Stimulated activated CD4-positive, alpha-beta T cell treated with anti-CD3 and anti-CD28 coated beads, Interleukin-2, amount 100 ng/mL, for 4 hours (primary cell): ENCODE measurements around the gene SDF2L1.
"Not testable (repeated sequence)": the region's sequence is repeated elsewhere in the genome, so short reads cannot be mapped to it uniquely, and the experiment has no call there.

Experiments used
- DNase-seq: peaks from one replicate; pipeline ENCODE4 v3.0.0-alpha.2; 2020; ENCODE audit warnings: low read depth

The SDF2L1 gene

DNA sequence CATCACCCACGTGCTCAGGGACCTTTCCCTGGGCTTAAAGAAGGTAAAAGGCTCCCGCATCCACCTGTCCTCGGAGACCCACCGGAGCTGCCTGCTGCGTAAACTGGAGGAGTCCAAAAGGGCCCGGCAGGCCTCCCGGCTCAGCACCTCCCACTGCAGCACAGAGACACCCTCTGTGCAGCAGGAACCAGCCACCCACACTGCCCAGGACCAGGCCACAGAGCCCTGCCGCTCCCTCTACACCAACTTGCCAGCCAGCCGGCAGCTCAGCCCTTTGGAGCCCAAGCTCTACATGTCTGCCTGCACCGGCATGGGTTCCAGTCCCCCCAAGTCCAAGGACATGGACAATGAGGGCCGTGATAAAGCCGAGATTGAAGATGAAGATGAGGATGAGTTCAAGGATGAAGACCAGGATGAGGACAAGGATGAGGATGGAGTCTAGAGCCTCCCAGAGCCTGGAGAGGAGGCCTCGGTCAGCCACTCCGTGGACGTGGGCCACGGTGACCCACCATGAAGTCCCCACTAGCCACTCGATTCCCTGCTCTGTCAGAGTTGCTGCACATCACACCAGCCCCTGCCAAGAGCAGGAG lies 5.4 kb upstream of the SDF2L1 start:
- no peak for DNase-seq

DNA sequence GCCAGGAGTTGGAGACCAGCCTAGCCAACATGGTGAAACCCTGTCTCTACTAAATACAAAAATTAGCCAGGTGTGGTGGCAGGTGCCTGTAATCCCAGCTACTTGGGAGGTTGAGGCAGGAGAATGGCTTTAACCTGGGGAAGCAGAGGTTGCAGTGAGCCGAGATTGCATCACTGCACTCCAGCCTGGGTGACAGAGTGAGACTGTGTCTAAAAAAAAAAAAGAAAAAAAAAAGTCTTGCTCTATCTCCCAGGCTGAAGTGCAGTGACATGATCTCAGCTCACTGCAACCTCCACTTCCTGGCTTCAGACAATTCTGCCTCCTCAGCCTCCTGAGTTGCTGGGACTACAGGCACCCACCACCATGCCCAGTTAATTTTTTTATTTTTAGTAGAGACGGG lies 4.7 kb upstream of the SDF2L1 start:
- not testable (repeated sequence) for DNase-seq

DNA sequence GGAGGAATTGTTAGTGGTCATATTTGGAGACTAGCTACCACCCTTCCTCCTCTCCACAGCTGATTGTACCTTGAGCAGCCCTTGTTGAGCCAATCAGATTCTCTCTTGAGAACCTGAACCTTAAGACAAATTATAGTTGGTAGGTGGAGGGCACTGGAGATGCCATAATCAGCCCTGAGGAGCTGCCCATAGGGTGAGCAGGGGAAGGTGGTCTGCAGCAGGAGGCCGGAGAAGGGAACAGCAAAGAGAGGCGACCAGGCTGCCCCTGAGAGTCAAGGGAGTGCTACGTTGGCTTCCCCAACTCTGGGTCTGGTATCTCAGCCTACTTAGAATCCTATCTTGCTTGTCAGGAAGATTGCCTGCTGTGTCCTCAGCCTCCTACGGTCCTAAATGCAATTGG lies 2.7 kb upstream of the SDF2L1 start:
- no peak for DNase-seq

DNA sequence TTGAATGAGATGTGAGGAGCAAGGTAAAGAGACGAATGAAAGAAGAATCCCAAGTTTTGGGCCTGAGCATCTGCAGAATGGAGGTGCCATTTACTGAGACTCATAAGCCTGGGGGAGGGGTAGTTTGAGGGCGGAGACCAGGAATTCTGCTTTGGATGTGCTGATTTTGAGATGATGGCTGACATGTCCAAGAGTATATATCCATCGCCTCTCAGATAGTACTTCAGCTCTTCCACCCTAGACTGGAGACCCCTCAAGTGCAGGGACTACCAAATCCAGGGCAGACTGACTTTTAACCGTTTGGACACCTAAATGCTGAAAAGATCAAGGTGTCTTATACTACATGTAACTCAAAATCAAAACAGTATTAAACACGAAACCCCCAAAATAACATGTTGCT lies 1.3 kb upstream of the SDF2L1 start:
- DNase-seq, result no peak

DNA sequence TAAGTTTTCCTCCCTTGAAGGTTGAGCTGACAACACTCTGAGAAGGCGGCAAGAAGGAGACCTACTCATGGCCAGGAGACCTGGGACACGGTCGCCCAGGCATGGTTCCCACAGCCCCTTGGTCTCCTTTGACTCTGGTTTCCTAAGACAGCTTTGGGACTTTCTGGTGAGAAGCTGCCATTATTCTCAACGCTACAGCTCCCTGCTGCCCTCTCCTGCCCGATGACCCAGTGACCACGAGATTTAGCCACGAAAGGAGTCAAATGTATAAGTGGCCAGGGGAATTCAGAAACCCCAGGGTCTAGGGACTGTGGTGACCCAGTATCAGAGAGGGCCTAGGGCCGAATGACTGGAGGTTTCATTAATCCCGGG lies 699 bp upstream of the SDF2L1 start:
- no peak for DNase-seq

DNA sequence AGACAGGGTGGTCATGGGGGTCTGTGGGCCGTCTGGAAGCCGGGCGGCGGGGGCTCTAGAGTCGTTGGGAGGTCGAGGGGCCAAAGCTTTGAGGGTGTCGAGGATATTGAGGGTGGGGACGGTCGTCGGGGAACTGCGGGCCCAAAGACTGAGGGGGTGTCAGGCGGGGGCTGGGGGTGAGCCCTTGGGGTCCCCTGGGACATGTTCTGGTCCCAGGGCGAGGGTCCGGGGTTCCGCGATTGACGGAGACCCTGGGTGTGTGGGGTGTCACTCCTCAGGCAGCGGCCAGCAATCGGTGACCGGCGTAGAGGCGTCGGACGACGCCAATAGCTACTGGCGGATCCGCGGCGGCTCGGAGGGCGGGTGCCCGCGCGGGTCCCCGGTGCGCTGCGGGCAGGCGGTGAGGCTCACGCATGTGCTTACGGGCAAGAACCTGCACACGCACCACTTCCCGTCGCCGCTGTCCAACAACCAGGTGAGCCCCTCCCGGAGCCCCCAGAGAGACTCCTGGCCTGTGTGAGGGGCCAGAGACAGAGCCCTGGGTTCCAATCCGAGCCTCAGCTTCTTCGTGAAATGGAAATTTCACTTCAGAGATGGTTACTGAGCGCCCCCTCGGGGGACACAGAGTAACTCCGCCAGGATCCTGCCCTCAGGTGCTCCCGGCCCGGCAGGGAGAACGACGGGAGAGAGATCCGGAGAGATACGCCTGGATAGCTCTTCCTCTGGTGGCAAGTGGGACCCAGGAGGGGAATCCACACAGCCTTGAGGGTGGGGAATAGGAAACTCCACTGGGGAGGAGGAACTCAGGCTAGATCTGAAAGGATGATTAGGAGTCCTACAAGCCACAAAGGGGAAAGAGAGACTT lies 714 bp downstream of the SDF2L1 start:
- peak; percentile 47 for DNase-seq

DNA sequence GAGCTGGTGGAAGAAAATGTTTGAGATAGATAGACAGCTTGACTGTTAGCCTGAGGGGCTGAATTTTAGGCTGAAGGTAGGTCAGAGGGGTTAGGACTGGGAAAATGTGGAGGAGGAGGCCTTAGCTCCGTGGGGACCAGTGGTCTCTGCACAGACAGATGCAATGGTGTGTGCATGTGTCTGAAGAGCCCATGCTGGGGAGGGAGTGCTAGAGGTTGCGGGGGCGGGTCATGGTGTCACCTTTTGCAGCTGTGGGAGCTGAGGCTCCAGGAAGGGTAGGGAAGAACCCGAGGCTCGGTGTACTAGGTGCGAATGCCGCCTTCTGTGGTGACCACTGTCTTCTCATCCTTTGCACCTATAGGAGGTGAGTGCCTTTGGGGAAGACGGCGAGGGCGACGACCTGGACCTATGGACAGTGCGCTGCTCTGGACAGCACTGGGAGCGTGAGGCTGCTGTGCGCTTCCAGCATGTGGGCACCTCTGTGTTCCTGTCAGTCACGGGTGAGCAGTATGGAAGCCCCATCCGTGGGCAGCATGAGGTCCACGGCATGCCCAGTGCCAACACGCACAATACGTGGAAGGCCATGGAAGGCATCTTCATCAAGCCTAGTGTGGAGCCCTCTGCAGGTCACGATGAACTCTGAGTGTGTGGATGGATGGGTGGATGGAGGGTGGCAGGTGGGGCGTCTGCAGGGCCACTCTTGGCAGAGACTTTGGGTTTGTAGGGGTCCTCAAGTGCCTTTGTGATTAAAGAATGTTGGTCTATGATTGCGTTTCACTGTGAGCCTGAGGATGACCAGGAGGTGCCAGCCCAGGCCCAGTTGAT lies 1.6 kb downstream of the SDF2L1 start:
- no peak for DNase-seq

DNA sequence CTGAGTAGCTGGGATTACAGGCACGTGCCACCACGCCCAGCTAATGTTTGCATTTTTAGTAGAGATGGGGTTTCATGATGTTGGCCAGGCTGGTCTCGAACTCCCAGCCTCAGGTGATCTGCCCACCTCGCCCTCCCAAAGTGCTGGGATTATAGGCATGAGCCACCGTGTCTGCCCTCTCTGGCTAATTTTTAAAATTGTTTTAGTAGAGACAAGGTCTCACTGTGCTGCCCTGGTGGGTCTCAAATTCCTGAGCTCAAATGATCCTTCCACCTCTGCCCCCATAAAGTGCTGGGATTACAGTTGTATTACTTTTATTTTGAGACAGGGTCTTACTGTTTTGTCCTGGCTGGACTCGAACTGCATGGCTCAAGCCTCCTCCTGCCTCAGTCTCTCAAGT lies 3.4 kb downstream of the SDF2L1 start:
- not testable (repeated sequence) for DNase-seq

DNA sequence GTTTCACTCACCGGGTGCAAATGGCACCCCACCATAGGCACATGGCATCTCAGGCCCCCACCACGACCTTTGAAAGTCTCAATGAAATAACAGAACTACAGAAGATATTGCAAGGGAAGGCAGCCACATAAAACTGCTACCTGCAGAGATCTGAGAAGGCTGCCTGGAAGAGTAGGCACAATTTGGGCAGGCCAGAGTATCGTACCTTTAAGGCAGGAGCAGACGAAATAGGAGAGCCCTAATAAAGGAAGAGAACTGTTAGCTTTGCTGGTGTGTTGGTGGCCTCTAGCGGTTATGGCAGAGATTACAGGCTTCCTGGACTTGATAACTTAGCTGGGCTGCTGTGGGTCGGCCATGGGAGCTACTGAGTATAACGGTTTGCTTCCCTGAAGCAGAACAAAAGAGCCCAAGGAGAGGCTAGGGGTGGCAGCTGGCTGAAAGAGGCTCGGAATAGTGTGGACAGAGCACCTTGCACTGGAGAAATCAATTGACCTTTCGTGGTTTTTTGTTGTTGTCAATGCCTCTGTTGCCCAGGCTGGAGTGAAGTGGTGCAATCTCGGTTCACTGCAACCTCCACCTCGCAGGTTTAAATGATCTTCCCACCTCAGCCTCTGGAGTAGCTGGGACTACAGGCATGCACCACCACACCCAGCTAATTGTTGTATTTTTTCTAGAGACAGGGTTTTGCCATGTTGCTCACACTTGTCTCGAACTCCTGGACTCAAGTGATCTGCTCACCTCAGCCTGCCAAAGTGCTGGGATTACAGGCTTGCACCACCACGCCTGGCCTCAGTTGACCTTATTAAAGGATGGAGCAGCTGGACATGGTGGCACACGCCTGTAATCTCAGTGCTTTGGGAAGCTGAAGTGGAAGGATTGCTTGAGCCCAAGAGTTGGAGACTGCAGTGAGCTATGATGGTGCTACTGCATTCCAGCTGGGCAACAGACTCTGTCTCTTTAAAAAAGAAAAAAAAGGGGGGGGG lies 4.8 kb downstream of the SDF2L1 start:
- peak; percentile 58 for DNase-seq

DNA sequence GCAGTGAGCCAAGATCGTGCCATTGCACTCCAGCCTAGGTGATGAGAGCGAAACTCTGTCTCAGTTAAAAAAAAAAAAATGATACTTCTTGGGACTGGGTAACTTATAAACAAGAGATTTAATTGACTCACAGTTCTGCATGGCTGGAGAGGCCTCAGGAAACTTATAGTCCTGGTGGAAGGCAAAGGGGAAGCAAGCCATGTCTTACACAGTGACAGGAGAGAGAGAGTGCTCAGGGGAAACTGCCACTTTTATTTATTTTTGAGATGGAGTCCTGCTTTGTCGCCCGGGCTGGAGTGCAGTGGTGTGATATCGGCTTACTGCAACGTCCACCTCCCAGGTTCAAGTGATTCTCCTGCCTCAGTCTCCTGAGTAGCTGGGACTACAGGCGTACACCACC lies 8.2 kb downstream of the SDF2L1 start:
- no peak for DNase-seq

DNA sequence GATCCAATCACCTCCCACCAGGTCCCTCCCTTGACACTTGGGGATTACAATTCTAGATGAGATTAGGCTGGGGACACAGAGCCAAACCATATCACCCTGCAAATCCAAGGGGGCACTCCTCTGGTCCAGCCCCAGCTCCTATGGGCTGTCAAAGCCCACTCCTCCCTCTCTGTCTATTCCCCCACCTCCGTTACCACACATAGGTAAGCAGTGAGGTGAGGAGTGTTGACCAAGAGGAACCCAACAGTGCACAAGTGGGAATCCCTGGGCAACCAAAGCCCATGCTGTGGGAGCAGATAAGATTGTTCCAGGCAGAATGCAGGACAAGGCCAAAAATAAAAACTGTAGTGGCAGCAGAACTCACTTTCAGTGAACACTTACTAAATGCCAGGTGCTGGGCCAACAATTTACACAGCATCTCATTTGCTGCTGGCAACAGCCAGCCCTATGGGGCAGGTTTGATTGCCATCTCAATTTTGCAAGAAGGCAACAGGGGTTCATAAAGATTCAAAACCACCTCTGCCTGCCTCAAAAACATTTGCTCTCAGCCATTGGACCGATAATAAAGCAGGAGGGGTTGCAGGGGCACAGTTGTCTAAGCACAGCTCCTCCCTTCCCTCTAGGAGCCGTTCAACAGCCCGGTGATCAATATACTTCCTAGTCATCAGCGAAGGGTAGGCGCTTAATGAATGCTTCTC lies 8.9 kb downstream of the SDF2L1 start:
- no peak for DNase-seq

DNA sequence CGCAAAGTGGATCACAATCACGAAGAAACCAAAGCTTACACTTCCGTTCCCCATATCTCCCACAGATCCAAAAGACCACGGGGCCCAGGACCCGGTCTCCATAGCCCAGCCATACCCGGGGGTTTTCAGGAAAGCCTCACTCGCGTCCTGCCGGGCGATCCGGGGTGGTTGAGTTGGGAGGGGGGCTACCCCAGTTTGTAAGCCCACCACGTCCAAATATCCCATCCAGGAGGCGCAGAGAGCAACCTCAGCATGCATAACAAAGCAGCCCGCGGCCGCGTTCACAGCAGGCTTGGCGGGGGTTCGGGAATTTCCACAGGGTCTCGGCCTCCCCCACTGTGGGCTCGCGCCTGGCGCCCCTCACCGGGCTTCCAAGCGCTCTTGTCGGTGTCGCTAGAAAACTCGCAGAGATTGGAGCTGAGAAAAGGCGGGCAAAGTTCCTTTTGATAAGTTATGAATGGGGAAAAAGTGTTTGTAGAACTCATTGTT lies 9.5 kb downstream of the SDF2L1 start:
- no peak for DNase-seq

DNA sequence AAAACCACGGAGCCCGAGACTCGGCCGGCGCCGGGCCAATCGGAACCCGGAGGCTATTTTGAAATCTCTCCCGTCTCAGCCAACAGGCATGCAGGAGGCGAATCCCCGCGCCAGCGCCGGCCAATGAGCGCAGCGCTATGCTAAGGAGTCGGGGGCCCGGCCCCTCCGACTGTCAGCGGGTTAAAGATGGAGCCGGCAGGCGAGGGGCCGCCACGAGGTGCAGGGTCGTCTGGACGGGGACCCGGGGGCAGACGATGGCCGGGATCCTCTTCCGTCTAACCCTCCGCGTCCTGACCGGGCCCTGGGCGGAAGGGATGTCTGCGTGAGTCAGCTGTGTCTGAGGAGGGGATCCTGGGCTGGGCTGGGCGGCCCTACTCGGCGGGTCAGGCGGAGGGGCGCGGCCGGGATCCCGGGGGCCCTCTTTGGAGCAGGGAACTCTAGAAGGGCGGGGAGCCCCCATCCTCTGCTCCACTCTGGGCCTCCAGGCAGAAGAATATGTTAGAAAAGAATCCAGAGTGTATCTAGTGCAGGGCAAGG lies 10.0 kb downstream of the SDF2L1 start:
- DNase-seq, result peak; percentile 68

DNA sequence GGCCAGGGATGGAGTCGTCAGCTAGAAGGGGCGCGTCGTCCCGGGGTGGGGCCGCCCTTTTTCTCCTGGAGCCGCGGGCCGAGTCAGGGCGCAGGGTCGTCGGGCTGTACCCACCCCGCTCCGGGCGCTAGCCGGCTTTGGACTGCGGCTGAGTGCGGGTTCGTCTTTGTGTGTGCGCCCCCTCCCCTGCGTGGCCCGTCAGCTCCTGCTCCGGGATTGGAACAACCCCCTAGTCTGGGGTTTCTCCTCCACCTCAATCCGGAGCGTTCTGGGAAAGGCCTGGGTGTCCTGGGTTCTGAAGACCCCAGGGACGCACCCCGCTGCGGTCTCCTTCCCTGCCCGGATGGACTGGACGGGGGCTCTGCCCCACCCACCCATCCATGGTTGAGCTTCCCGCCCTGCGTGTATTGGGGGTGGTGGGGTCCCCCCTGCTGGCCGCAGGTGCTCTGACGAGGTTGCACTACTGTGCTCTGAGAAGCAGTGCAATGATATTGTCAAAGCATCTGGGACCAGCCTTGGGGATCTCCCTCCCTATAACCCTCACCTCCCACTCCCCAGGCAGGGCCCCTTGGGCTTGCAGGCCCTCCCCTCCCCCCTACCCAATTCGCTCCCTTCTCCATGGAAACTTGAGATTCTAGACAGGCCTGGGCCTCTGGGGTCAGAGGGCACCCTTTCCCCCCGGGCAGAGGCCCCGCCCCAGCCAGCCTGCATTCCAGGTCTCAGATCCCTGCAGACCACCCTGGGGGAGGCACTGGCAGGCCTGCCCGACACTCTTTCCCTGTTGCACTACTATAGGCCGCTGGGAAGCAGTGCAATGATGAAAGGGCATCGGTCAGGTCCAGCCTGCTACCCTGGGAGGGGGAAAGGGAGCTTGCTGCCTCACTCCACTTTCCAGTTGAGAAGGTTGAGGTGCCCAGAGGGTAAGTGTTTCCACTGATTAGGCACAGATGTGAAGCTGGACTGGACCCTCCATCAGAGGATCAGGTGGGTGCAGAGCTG lies 10.7 kb downstream of the SDF2L1 start:
- DNase-seq, result no peak

DNA sequence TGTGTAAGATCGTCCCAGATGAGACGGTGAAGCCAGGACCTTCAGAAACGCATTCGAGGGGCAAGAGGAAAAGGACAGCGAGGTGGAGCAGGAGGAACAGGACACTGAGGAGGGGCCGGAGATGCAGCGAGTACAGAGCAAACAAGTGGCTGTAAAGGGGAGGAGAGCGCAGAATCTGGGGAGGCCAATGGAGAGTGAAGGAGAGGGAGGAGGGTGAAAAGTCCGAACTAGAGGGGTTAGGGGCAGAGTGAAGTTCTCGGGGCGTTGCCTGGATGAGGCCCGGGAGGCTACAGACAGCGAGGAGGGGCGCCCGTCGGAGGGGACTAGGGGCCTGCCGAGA lies 14.9 kb downstream of the SDF2L1 start:
- DNase-seq, result no peak

DNA sequence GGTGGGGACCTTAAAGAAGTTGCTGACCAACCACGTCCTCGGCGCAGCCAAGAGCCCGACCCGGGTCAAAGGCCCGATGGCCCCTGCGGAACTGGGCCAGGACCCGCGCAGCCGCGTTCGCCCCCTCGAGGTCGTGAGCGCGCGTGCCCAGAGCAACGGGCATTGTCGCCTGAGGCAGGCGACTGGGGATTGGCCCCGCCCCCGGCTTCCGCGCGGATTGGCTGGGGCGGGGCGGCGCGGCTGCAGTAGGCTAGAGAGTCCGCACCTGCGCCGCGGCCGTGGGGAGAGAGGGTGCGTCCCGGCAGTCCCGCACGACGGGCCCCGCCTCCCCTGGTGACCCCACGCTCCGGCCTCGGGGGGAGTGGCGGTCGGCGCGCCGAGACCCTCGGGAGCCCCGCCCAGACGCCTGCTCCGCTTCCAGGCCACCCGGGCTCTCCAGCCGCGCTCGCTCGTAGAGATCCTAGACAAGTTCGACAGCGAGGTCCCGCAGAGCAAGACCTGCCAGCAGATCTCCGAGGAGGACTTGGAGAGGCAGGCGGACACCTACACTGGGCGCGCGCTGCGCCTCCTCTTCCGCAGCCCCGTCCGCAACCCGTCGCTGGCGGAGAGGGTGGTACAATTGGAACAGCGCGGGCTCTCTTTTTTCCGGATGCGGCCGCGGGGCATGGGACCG lies 15.4 kb downstream of the SDF2L1 start:
- DNase-seq, result peak; percentile 63

DNA sequence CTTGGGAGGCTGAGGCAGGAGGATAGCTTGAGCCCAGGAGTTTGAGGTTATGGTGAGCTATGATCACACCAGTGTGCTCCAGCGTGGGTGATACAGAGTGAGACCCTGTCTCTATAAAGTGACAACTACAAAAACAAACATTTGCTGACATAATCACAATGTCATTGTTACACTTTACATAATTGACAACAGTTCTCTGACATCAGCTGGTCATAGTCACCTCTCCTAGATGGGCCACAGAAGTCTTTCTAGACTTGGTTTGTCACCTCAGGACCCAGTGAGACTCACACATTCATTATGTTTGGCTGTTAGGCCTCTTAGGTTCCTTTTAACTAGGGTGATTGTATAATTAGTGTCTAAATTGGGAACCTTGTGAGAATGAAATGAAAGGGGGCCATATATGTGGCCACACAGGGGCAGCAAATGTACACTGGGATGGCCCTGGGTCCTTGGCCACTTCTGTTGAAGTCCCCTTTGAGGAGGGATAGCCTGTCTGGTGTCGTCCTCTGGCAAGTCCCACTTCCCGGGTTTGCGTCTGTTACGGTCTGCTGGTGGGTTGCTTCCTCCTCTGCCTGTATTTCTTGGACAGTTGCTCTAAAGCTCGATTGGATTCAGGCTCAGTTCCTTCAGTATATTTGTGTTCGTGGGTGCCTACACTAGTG lies 17.9 kb downstream of the SDF2L1 start:
- no peak for DNase-seq

DNA sequence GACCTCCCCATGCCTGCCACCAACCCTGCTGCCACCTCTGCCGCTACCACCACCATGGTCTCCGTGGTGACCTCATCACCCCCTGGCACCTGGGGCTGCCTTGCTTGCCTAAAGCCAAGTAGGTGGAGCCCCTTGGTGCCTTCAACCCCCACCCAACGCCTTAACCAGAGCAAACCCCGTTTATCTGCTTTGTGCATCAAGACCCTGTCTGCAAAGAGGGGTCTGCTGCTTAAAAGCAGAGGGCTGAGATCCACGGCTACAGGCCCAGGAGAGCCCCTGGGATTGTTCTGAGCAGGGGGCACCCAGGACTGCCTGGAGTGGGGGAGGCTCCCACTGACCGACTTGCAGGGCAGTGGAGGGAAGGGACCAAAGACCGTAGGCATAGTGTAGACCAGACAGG lies 18.8 kb downstream of the SDF2L1 start:
- DNase-seq, result no peak
